HG02763 (cell line): ENCODE data around the gene SRPX.
A peak's percentile ranks its signal among the peaks of the same experiment; 100 is the strongest.

Experiments used
- ATAC-seq: cut with Tn5 transposase; IDR thresholded peaks from one replicate; pipeline ENCODE4 v1.9.1; 2021; ENCODE audit warnings: mild to moderate bottlenecking, moderate library complexity; ENCODE audit not compliant: unreplicated experiment

SRPX gene

DNA sequence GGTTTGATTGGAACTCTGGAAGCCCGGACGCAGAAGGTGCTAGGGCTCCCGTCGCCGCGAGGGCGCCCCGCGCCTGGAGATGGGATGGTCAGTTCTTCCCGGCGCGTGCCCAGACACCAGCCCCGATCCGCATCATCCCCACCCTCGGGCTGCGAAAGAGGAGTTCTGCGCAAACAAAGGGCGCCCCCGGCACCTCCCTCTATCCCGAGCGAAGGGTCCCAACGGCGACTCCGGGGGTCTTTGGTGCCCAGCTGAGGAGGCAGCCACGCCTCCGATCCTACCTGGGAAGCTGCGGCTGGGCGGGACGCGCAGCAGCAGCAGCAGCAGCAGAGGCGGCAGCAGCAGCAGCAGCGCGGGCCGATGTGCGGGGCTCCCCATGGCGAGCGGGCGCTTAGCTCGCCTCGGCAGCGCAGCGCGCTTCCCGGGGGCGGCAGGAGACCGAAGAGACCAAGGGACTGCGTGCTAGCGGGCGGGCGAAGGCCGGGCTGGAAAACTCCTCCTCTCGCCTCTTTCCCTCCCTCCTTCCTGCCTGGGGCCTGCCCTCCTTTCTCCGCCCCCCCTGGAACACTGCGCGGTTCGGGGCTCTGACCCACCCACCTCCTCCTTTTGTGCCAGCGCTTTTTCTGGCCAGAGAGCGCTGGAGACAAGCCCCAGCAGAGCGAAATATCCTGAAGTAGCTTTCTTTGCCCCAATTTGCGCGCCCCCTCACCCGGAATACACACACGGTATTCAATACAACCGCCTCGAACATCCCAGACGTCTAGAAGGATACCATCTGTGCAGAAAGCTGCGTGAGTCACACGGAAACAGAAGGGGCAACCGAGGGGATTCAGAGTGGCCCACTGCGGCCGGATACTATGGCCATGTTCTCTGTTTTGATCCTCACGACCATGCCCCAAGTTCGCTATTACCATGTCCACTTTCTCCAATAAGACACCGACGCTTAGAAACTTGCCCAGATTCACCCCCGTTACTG, at the start of gene SRPX:
SRPX (minus strand) TSS at position 457 of the 976 bp plus-strand sequence; CDS start at position 378, 79 bp downstream.
- no peak for ATAC-seq

GRCh38 chrX:38268011-38268410, 47.3 kb upstream of the SRPX start:
- ATAC-seq: no peak

DNA sequence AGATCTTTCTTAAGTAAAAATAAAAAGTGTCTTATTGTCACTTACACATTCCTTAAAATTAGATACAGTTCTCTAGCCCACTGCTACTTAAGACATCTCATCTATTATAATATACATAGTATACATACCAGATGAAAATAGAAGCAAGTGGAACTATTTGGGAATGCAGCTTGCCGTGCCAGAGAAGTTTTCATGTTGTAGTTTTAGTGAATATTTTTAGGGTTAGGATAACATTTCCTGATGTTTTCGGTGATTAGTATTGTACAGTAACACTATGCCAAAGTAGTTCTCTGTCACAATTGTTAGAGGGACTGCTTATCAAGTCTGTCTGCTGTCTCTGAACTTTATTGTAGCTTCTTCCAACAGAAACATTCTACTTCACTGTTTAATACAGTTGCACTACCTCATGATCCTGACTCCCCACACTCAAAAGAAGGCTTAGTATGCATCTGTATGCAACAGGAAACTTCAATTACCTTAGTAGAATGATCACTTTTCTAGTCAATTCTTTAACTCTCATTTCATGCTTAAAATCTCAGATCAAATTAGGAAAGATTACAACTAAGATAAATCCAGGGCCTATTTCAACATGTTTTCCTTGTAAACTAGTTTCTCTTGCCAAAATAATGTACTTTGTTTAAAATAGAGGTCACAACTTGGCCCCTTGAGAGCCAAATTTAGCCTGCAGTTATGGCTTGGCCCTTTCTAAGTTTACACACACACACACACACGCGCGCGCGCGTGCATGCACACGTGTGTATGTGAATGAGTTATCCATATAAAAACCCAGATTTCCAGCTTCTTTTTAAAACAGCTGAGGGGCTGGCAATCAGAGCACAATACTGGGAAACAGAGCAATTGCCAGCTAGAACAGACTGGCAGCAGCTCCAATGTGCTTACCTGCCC, 42.3 kb upstream of the SRPX start:
- ATAC-seq: no peak

DNA sequence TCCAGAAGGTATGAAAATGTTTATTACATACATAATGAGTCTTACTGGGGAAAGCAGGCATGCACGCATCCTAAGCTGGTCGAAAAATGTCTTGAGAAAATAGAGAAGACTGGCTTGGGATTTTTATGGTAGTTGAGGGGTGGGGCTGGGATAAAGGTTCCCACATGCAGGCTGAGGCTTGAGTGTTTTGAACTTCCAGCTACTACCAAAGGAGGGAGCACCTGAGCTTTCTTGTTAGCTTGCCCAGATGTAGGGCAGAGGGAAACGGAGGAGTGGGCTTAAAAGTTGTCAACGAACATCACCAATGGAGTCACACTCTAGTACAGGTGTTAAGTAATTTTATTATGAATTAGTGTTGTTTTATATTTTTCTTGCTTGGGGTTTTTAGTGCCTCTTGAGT, 39.6 kb upstream of the SRPX start:
- ATAC-seq: peak; percentile 60

- no peak for ATAC-seq
Observed at GRCh38 chrX:38256019-38256418, 35.3 kb upstream of the SRPX start.

- no peak for ATAC-seq
Observed at GRCh38 chrX:38249965-38250364, 29.3 kb upstream of the SRPX start.

- no peak for ATAC-seq
Observed at GRCh38 chrX:38247051-38247450, 26.4 kb upstream of the SRPX start.

- no peak for ATAC-seq
Observed at GRCh38 chrX:38240541-38240940, 19.9 kb upstream of the SRPX start.

GRCh38 chrX:38236901-38237615, 16.4 kb upstream of the SRPX start:
- no peak for ATAC-seq

- no peak for ATAC-seq
Observed at GRCh38 chrX:38233891-38234667, 13.4 kb upstream of the SRPX start.

DNA sequence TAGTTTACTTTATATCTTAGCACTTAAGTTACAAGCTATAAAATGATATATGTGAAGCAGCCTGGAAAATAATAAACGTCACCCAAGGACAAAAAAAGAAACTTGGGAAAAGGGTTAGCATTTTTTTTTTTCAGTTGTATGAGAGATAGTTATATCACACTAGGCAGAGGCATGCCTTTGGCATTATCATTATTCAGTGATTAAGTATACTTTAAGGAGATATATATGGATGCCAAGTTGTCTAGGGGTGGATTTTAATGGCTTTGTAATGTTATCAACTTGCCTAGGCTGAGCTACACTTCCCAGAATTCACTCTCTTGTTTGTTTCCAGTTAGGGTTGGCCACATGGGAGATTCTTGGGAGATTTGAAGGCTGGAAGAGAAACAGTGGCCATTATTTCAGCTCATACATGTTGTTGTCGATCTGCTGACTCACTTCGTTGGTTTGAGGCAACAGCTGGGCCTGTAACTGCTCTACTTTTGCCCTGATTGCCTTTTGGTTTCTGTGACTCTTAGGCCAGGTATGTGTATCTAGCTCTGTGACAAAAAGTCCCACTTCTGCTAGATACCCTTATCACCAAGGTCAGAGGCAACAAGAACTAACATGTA, 11.5 kb upstream of the SRPX start:
- ATAC-seq: no peak

DNA sequence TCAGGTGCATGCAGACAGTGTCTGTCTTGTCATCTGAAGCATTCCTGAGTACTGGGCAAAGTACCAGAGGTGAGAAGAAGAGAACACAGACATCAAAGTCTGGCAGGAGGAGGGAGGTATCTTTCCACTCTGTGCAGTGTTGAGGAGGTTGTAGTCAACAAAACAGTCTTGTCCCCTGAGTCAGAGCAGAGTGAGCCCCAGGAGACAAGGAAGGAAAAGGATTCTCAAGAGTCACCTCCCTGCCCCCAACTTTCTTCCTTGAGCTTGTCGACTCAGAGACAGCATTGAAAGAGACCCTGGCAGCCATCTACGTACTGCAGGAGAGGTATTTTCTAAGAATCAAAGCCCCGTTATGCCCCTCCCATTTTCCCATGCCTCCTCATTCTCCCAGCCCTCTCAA, 4.4 kb upstream of the SRPX start:
- no peak for ATAC-seq

- no peak for ATAC-seq
Observed at GRCh38 chrX:38224160-38224559, 3.5 kb upstream of the SRPX start.

DNA sequence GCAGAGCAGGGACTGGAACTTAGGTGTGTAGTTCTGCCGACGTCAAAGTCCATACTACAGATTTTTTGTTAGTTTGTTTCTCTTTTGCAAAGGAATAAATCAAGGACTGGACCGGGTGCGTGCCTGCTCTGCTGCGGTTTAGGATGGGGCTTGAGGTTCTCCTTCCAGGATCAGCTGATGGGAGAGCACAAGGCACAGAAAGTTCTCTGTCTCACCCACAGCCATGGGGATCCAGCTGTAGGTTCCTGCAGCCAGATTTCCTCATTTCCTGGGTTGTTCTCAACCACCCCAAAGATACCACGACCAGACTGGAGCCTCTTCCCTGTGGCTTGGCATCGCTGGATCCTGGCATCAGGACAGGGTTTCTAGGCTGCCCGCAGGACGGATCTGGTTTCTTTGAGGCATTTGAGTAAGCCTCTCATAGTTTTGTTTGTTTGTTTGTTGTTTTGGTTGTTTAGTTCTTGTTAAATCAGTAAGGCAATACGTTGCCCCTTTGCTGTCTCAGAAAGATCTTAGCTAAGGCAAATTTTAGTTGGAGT, 789 bp upstream of the SRPX start:
- ATAC-seq: no peak

DNA sequence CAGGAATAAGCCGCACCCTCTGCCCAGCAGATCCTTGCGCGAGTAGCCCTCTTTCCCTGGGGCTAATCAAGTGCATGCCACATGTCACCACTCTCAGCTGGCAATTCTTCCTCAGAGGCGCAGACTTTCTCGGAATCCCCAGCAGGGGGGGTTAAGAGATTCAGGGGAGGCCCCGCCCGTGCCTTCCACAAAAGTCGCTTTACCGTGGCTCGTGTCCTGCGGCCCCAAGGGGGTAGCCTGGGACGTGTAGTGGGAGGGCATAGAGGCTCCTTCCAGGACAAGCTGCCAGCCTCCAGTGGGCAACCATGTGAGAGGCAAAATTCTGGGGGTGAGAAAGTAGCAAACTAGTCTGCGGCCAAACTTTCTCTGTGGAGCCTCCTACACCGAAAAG, 652 bp downstream of the SRPX start:
- no peak for ATAC-seq

- no peak for ATAC-seq
Observed at GRCh38 chrX:38216642-38217041, 4.0 kb downstream of the SRPX start.

GRCh38 chrX:38214551-38215531, 5.8 kb downstream of the SRPX start:
- ATAC-seq: no peak

DNA sequence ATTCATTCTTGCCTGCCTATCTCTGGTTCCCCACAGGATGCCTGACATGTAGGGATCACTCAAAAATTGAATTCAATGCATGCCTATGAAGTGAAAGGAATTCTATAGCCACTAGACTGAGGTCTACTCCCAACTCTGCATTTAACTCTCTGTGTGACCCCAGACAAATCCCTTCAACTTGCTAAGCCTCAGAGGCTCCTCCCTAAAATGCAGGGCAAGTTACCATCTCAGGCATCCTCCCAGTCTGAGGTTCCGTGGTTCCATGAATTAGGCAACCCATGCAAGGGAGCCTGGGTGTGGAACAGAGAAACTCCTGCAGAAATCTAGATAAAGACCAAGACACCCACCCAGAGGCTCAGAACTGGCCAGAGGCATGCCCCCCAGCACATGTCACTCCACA, 6.6 kb downstream of the SRPX start:
- no peak for ATAC-seq
